GM19455 (cell line): Measurements from ENCODE around the gene STAP1.
"Not testable (repeated sequence)": the region's sequence is repeated elsewhere in the genome, so short reads cannot be mapped to it uniquely, and the experiment has no call there.

Experiments used
- ATAC-seq: cut with Tn5 transposase; IDR thresholded peaks from one replicate; pipeline ENCODE4 v1.9.1; 2021; ENCODE audit not compliant: unreplicated experiment

Gene STAP1

DNA sequence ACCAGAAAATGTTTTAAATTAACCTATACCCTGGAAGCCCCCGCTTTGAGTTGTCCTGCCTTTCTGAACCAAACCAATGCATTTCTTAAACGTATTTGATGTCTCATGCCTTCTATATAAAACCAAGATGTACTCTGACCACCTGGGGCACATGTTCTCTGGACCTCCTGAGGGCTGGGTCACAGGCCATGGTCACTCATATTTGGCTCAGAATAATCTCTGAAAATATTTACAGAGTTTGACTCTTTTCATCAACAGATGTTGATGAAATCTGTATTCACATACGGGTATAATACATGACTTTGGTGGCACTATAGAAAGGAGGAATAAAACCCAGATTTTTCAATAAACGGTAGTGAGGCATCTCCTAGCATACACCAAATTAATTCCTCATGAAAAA is 55.7 kb downstream of the STAP1 start:
- ATAC-seq: no peak

DNA sequence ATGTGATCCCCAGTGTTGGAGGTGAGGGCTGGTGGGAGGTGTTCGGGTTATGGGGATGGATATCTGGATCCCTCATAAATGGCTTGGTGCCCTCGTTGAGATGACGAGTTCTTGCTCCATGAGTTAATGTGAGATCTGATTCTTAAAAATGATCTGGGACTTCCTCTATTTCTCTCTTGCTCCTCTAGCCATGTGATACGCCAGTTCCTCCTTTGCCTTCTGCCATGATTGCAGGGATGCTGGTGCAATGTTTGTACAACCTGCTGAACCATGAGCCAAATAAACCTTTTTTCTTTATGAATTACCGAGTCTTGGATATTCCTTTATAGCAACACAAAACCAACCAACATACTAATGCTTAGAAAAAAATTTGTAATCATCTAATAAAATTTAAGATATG is 56.6 kb downstream of the STAP1 start:
- no peak for ATAC-seq

DNA sequence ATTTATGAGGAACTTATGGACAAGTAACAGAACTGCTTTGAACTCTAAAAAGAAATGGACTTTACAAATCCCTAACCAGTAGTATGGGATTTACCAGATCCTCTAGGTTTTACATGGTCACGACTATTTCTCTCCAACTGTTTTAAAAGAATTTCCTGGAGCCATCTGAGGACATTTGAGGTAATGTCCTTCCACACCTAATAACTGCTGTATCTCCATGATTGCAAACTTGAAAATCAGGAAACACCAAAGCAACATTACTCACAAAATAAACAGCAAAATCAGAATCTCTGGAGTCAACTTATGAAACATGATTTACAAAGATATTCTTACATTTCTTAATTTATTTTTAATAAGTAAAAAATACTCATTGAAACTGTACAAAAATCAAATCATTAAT is 58.0 kb downstream of the STAP1 start:
- ATAC-seq: no peak

DNA sequence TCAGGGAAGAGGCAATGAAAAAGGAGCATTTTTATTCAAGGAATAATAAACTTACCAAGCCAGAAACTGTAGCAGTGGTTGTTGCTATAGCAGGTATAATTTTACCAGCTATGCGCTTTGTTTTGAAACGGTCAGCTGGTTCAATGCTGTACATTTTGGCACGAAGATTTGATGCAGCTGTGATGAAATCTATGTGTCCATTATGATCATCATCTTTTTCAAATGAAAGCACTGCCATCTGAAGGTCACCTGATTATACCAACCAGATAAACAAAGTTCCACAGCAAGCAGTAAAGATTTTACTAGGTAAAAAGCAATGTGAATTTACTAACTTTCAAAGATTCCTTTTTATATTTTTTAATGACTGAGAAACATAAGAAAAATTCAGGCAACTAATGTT is 66.4 kb downstream of the STAP1 start:
- no peak for ATAC-seq

DNA sequence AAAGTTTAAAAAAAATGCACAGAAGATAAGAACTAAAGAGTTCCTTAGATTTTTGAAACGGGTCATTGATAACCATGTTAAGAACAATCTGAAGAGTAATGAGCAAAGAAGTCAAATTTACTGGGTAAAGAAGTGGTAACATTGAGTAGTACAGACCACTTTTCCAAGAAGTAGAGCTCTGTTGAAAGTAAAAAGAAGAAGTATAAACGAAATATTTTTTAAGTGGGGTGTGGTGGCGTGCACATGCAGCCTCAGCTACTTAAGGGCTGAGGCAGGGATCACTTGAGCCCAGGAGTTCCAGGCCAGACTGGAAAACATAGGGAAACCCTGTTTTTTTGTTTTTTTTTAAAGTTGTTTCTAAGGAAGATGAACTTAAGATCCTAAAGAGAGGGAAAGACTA is 74.0 kb downstream of the STAP1 start:
- no peak for ATAC-seq

DNA sequence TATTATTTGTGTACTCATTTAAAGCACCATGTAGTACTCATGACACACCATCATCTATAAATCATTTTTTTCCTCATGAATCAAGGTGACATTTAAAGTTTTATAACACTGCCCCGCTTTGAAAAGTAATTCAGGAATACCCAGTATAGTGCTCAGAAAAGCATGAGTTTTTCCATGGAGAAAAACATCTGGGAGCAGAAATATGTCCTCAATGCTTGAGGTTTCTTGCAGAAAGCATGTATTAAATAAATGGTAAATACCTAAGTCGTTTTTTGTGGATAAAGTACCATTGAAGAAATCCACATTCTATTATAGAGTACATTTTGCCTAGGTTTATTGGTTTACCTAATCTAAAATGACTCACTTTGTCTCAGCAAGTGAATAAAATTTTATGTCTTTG is 76.2 kb downstream of the STAP1 start:
- no peak for ATAC-seq

DNA sequence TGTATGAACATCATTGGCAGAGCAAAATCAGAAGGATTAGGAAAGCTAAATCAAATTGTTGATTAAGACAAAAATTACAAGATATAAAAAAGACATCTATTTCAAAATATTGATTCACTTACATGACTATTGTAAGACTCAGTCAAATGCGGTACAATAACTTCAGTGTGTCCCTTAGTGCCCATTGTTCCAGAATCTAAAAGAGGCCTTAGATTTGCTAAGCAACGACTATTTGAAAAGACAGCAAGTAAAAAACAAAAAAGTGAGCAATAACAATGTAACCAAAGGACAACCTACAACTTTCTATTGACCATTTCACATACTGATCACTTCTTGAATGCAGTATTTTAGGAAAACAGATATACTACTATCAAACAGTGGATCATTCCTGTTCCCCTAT is 76.8 kb downstream of the STAP1 start:
- ATAC-seq: no peak

DNA sequence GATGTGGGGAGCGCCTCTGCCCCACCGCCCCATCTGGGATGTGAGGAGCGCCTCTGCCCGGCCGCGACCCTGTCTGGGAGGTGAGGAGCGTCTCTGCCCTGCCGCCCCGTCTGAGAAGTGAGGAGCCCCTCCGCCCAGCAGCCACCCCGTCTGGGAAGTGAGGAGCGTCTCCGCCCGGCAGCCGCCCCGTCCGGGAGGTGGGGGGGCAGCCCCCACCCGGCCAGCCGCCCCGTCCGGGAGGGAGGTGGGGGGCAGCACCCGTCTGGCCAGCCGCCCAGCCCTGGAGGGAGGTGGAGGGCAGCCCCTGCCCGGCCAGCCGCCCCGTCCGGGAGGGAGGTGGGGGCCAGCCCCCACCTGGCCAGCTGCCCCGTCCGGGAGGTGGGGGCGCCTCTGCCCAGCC is 78.5 kb downstream of the STAP1 start:
- ATAC-seq: not testable (repeated sequence)

DNA sequence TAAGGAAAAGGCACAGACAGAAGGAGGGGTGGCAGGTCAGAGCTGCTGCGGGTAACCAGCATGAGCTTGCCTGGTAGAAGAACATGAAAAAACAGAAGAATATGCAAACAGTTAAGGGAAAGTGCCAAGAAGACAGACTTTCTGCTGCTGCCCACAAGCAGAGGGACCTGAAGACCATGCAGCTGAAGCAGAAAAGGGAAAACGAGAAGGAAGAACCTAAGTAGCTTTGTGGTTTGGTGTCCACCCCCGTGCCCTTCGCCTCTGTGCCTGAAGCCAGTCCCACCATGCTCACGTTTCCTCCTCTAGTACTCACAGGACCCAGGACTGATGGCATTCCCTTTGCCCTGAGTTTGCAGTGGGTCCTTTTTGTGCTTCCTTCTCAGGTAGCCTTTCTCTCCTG is 79.6 kb downstream of the STAP1 start:
- no peak for ATAC-seq

DNA sequence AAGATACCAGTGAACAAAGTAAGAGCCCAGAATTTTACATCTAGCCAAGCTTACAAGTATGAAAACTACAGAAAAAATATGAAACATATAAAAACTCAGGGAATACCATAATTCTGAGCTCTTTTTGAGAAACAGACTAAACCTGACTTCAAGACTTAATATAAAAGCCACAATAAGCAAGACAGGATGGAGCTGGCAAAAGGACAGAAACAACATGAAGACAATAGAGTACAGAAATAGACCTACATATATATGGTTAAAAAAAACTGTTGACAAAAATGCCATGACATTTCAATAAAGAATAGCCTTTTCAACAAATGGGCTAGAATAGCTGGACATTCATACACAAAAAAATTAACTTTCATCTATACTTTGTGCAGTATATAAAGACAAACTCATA is 93.0 kb downstream of the STAP1 start:
- no peak for ATAC-seq
